CD4-positive, alpha-beta T cell treated with Interleukin-17A for 1 hour (primary cell): Measurements from ENCODE around the gene PARD6B.
"Not testable (repeated sequence)": the region's sequence is repeated elsewhere in the genome, so short reads cannot be mapped to it uniquely, and the experiment has no call there.

Source experiments
- DNase-seq: peaks from one replicate; pipeline ENCODE4 v3.0.0-alpha.2; 2020

Gene PARD6B

GRCh38 chr20:50746138-50746940 lies 15.0 kb downstream of the PARD6B start:
- DNase-seq = no peak

GRCh38 chr20:50747275-50747674 lies 15.9 kb downstream of the PARD6B start:
- no peak for DNase-seq

GRCh38 chr20:50750145-50750671 lies 18.8 kb downstream of the PARD6B start:
- DNase-seq = no peak

GRCh38 chr20:50753152-50753551 lies 21.8 kb downstream of the PARD6B start:
- DNase-seq = no peak

GRCh38 chr20:50754420-50754819 lies 23.0 kb downstream of the PARD6B start:
- no peak for DNase-seq

GRCh38 chr20:50756447-50756846 lies 25.1 kb downstream of the PARD6B start:
- no peak for DNase-seq

- DNase-seq = no peak
Observed at GRCh38 chr20:50758469-50758868, 27.1 kb downstream of the PARD6B start.

- DNase-seq = no peak
Observed at GRCh38 chr20:50758992-50759391, 27.6 kb downstream of the PARD6B start.

- no peak for DNase-seq
Observed at GRCh38 chr20:50759678-50760077, 28.3 kb downstream of the PARD6B start.

- no peak for DNase-seq
Observed at GRCh38 chr20:50762045-50762422, 30.7 kb downstream of the PARD6B start.

GRCh38 chr20:50762435-50763220 lies 31.2 kb downstream of the PARD6B start:
- no peak for DNase-seq

- not testable (repeated sequence) for DNase-seq
Observed at GRCh38 chr20:50763550-50764458, 32.4 kb downstream of the PARD6B start.

- not testable (repeated sequence) for DNase-seq
Observed at GRCh38 chr20:50765251-50765650, 33.9 kb downstream of the PARD6B start.

- DNase-seq = no peak
Observed at GRCh38 chr20:50765674-50766073, 34.3 kb downstream of the PARD6B start.

- not testable (repeated sequence) for DNase-seq
Observed at GRCh38 chr20:50766955-50767809, 35.8 kb downstream of the PARD6B start.

GRCh38 chr20:50768991-50769390 lies 37.6 kb downstream of the PARD6B start:
- DNase-seq = not testable (repeated sequence)

GRCh38 chr20:50769551-50770085 lies 38.2 kb downstream of the PARD6B start:
- not testable (repeated sequence) for DNase-seq

GRCh38 chr20:50771419-50772080 lies 40.2 kb downstream of the PARD6B start:
- not testable (repeated sequence) for DNase-seq

- no peak for DNase-seq
Observed at GRCh38 chr20:50772420-50773185, 41.2 kb downstream of the PARD6B start.

GRCh38 chr20:50774515-50774914 lies 43.1 kb downstream of the PARD6B start:
- DNase-seq = no peak
